KOPT-K1 (cell line): ENCODE results near the gene ZNF341.
"Not testable (repeated sequence)": the region's sequence is repeated elsewhere in the genome, so short reads cannot be mapped to it uniquely, and the experiment has no call there.

ENCODE experiments used
- H3K27ac ChIP-seq: fragments of 200-600 bp; sonication (generic); 2 replicates; pipeline ENCODE4 v1.5.1; 2016; ENCODE audit warnings: antibody characterized with exemption, mild to moderate bottlenecking, low read depth, low read length; ENCODE audit not compliant: poor library complexity, severe bottlenecking
- H3K36me3 ChIP-seq: fragments of 200-600 bp; sonication (generic); 2 replicates; pipeline ENCODE4 v1.5.1; 2017; ENCODE audit warnings: antibody characterized with exemption, mild to moderate bottlenecking, low read length, moderate library complexity; ENCODE audit not compliant: insufficient read depth
- H3K9me3 ChIP-seq: fragments of 200-600 bp; sonication (generic); 2 replicates; pipeline ENCODE4 v1.5.1; 2017; ENCODE audit warnings: antibody characterized with exemption, low read length, mild to moderate bottlenecking; ENCODE audit not compliant: insufficient read depth, poor library complexity, severe bottlenecking

ZNF341 gene

GRCh38 chr20:33694639-33695012, 37.2 kb upstream of the ZNF341 start:
- no peak overlapping the region for H3K27ac ChIP-seq

GRCh38 chr20:33696448-33696847, 35.3 kb upstream of the ZNF341 start:
- no peaks in the 10 kb centered on the region for H3K36me3 ChIP-seq
- no peak overlapping the region for H3K27ac ChIP-seq

More at GRCh38 chr20:33694639-33695012, 37.2 kb upstream of the ZNF341 start:
- Histone ChIP-seq H3K36me3 (no peaks in the 10 kb centered on the region), H3K9me3 (no peaks in the 10 kb centered on the region)

DNA sequence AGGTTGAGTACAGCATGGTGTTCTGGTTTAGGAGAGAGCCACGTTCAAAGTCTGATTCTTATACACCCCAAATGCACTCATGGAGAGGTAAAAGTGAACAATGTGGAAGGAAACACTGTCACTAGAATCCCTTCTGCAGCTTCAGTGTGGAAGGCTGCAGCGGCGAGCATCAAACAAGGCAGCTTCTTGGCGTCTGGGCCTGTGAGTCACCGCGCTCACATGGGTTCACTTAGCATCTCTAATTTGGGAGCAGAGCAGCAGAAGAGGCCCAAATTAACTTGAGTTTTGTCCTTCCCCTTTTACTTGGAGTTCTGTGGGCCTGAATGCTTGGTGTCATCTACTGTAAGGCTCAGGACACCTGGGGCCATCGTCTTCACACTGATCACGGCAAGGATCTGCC, 34.7 kb upstream of the ZNF341 start:
- no peaks in the 10 kb centered on the region for H3K36me3 ChIP-seq
- no peak overlapping the region for H3K27ac ChIP-seq
- peaks cover 13% of the 10 kb centered on the region for H3K9me3 ChIP-seq

More at GRCh38 chr20:33696448-33696847, 35.3 kb upstream of the ZNF341 start:
- H3K9me3 ChIP-seq = peaks cover 8% of the 10 kb centered on the region

DNA sequence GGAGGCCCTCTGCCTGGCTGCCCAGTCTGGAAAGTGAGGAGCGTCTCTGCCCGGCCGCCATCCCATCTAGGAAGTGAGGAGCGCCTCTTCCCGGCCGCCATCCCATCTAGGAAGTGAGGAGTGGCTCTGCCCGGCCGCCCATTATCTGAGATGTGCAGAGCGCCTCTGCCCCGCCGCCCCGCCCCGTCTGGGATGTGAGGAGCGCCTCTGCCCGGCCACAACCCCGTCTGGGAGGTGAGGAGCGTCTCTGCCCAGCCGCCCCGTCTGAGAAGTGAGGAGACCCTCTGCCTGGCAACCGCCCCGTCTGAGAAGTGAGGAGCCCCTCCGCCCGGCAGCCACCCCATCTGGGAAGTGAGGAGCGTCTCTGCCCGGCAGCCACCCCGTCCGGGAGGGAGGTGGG, 32.8 kb upstream of the ZNF341 start:
- not testable (repeated sequence) for H3K27ac ChIP-seq, H3K36me3 ChIP-seq
- peaks cover 13% of the 10 kb centered on the region for H3K9me3 ChIP-seq

DNA sequence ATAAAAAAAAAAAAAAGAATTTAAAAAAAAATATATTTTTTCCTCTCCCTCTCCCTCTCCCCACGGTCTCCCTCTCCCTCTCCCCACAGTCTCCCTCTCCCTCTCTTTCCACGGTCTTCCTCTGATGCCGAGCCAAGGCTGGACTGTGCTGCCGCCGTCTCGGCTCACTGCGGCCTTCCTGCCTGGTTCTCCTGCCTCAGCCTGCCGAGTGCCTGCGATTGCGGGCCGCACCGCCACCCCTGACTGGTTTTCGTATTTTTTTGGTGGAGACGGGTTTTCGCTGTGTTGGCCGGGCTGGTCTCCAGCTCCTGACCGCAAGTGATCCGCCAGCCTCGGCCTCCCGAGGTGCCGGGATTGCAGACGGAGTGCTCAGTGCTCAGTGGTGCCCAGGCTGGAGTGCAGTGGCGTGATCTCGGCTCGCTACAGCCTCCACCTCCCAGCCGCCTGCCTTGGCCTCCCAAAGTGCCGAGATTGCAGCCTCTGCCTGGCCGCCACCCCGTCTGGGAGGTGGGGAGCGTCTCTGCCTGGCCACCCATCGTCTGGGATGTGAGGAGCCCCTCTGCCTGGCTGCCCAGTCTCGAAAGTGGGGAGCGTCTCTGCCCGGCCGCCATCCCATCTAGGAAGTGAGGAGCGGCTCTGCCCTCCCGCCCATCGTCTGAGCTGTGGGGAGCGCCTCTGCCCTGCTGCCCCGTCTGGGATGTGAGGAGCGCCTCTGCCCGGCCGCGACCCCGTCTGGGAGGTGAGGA, 30.9 kb upstream of the ZNF341 start:
- H3K36me3 ChIP-seq, H3K27ac ChIP-seq: not testable (repeated sequence)
- H3K9me3 ChIP-seq = peaks cover 13% of the 10 kb centered on the region

DNA sequence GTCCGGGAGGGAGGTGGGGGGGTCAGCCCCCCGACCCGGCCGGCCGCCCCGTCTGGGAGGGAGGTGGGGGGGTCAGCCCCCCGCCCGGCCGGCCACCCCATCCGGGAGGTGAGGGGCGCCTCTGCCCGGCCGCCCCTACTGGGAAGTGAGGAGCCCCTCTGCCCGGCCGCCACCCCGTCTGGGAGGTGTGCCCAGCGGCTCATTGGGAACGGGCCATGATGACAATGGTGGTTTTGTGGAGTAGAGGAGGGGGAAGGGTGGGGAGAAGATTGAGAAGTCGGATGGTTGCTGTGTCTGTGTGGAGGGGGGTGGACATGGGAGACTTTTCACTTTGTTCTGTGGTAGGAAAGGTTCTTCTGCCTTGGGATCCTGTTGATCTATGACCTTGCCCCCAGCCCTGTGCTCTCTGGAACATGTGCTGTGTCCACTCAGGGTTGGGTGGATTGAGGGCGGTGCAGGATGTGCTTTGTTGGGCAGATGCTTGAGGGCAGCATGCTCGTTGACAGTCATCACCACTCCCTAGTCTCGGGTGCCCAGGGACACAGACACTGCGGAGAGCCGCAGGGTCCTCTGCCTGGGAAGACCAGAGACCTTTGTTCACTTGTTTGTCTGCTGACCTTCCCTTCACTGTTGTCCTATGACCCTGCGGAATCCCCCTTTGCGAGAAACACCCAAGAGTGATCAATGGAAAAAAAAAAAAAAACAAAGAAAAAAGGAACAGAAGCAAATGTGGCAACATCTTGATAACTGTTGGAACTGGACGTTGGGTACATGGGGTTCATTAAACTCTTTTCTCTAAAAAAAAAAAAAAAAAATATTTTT, 30.0 kb upstream of the ZNF341 start:
- Histone ChIP-seq H3K9me3 (peaks cover 13% of the 10 kb centered on the region), H3K27ac (no peak overlapping the region), H3K36me3 (peaks cover 18% of the 10 kb centered on the region)

DNA sequence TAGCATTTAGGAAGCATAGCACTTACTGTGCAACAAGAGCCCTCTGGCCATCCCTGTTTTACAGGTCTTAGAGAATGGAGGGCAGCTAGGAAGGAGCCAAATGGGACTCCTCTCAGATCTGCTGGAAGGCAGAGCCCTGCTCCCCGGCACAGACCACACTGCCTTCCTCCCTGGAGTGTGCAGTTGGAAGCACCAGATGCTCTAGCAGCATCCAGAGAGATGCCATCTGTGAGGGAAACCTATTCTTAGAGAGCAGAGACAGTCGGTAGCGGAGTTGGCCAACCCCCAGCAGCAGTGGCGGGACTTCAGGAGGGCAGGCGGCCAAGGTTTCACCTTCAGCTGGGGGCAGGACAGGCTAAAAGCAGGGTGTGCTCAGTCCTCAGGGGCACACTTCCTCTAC, 28.9 kb upstream of the ZNF341 start:
- Histone ChIP-seq H3K9me3 (peaks cover 13% of the 10 kb centered on the region), H3K36me3 (peaks cover 28% of the 10 kb centered on the region), H3K27ac (no peak overlapping the region)

GRCh38 chr20:33703498-33704137, 28.2 kb upstream of the ZNF341 start:
- H3K36me3 ChIP-seq = peaks cover 34% of the 10 kb centered on the region
- no peak overlapping the region for H3K27ac ChIP-seq
- H3K9me3 ChIP-seq = peaks cover 13% of the 10 kb centered on the region

DNA sequence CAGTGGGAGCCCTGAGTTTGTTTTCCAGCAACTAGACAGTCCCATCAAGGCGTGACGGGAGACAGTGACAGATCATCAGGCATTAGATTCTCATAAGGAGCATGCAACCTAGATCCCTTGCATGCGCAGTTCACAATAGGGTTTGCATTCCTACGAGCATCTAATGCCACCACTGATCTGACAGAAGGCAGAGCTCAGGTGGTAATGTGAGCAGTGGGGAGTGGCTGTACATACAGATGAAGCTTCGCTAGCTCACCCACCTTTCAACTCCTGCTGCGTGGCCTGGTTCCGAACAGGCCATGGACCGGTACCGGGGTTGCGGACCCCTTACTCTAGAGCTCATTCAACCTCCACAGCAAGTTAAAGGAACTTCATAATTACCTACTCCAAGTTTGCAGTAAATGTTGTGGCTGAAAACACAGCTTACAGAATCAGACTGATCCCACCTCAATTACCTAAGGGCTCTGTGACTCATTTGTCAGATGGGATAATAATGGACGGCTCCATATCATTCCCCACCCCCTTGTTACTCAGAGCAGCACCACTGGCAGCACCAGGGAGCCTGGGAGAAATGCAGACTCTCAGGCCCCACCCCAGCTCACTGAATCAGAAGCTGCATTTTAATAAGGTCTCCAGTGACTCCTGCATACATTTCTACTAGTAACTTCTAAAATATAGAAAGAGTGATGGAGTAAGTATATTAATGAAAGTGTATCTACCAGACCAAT, 27.4 kb upstream of the ZNF341 start:
- Histone ChIP-seq H3K9me3 (peaks cover 13% of the 10 kb centered on the region), H3K36me3 (peaks cover 34% of the 10 kb centered on the region), H3K27ac (no peak overlapping the region)

- Histone ChIP-seq H3K9me3 (no peaks in the 10 kb centered on the region), H3K27ac (no peak overlapping the region), H3K36me3 (peaks cover 62% of the 10 kb centered on the region)
Observed at GRCh38 chr20:33707668-33708067, 24.1 kb upstream of the ZNF341 start.

- no peak overlapping the region for H3K27ac ChIP-seq
- H3K9me3 ChIP-seq = no peaks in the 10 kb centered on the region
- peaks cover 76% of the 10 kb centered on the region for H3K36me3 ChIP-seq
Observed at GRCh38 chr20:33709398-33709797, 22.4 kb upstream of the ZNF341 start.

- Histone ChIP-seq H3K9me3 (no peaks in the 10 kb centered on the region), H3K27ac (no peak overlapping the region), H3K36me3 (peaks cover 77% of the 10 kb centered on the region)
Observed at GRCh38 chr20:33709905-33710541, 21.8 kb upstream of the ZNF341 start.

DNA sequence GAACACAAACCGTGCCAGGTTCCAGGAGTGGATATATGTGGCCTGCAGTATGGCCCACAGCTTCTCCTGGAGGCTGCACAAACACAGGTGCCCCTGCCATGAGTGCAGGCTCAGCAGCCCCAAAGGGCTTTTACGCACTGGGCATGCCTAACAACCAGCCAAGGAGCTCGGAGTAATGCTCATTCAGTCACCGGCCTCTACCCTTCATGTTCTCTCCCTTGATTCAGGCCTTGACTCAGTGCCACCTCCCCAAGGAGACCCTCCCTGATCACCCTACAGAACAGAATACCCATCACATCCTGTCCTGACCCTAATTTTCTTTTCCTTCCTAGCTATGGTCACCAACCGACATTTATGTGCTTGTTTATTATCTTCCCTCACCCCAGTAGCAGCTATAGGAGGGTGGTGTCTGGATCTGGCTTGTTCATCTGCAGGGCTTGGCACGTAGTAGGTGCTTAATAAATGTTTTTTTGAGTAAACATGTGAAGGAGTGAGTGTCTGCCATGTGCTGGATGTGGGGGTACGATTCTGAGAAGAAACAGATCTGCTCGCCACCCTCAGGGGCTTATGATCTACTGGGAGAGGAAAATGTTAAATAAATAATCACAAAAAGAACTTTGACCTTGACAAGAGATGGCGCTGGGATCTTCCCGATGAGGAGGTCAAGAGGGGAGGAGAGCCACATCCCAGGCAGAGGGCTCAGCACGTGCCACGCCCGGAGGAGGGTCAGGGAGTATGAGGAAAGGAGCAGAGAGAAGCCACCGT, 20.9 kb upstream of the ZNF341 start:
- Histone ChIP-seq H3K36me3 (peaks cover 75% of the 10 kb centered on the region), H3K9me3 (no peaks in the 10 kb centered on the region), H3K27ac (no peak overlapping the region)

DNA sequence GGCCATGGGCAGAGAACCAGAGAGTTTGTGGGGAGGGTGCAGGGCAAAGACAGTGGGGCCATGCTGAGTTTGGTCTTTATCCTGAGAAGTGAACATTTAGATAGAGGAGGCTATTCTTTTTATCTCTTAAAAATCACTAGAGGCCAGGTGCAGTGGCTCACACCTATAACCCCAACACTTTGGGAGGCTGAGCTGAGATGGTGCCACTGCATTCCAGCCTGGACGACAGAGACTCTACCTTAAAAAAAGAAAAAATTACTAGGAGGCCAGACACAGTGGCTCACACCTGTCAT, 20.4 kb upstream of the ZNF341 start:
- no peak overlapping the region for H3K27ac ChIP-seq
- no peaks in the 10 kb centered on the region for H3K9me3 ChIP-seq
- H3K36me3 ChIP-seq = peaks cover 70% of the 10 kb centered on the region
